SIG-M5 treated with dmso at 0.1 percent for 504 hours (cell line): ENCODE data around the gene TMEM33.

Experiments used
- DNase-seq: peaks from one replicate; lab custom pipeline; 2025; ENCODE audit not compliant: unreplicated experiment; lab: John Stamatoyannopoulos, UW

Gene TMEM33

GRCh38 chr4:41994461-41994985 is 59.3 kb downstream of the TMEM33 start:
- no peak for DNase-seq

- no peak for DNase-seq
Measured at GRCh38 chr4:41998019-41998418, 62.8 kb downstream of the TMEM33 start.

GRCh38 chr4:41999321-41999720 is 64.1 kb downstream of the TMEM33 start:
- no peak for DNase-seq

- DNase-seq, result no peak
Measured at GRCh38 chr4:42008011-42008786, 73.0 kb downstream of the TMEM33 start.
